Ramos (cell line): ENCODE results near the gene HIPK3.
"Not testable (repeated sequence)": the region's sequence is repeated elsewhere in the genome, so short reads cannot be mapped to it uniquely, and the experiment has no call there.

ENCODE experiments used
- in situ Hi-C: fragments of 300-500 bp; cut with MboI; formaldehyde crosslinking; loops from one replicate; pipeline ENCODE4 v1.14.3; 2022; ENCODE audit warnings: low sequenced_read_pairs; ENCODE audit not compliant: unreplicated experiment

The HIPK3 gene

DNA sequence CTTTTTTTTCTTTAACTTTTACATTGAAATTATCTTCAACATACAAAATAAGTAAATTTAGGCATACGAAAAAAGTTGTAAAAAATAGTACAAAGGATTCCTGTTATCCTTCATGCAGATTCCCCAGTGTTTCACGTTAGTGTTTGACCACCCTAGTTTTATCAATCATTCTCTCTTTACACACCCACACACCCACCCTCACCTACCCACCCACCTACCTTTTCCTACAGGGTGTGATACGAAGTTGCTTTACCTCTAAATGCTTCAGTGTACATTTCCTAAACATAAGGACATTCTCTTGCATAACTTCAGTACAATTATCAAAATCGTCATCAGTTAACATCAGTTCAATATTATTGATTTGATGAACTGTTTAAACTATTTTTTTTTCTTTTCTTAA is 37.0 kb downstream of the HIPK3 start:
- in situ Hi-C loops, result no loop called here

DNA sequence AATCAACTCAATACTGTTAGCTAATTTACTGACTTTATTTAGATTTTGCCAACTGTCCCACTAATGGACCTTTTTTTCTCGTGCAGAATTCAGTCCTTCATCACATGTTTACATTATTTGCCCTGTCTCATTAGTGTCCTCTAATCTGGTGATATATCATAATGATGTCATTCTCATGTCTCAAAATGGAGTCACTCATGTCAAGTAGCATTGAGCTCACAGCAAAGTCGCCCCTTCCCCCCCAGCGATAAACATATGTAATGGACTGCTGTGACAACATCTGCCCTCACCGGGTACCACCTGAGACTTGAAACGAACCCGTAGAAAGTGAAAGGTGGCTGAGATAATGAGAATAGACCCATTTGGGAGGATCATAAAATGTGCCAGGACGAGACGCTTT is 37.6 kb downstream of the HIPK3 start:
- in situ Hi-C loops, result no loop called here

DNA sequence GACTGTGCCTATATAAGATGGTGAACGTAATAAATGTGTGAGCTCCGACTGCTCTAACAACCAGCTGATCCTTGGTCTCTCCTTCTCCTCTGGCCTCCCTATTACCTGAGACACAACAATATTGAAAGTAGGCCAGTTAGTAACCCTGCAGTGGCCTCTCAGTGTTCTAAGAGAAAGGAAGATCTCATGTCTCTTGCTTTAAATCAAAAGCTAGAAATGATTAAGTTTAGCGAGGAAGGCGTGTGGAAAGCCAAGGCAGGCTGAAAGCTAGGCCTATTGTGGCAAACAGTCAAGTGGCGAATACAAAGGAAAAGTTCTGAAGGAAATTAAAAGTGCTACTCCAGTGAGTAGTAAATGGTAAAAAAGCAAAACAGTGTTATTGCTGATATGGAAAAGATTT is 39.5 kb downstream of the HIPK3 start:
- in situ Hi-C loops, result no loop called here

GRCh38 chr11:33303541-33303940 is 46.4 kb downstream of the HIPK3 start:
- in situ Hi-C loops, result no loop called here

GRCh38 chr11:33306821-33307220 is 49.6 kb downstream of the HIPK3 start:
- in situ Hi-C loops, result not testable (repeated sequence)

DNA sequence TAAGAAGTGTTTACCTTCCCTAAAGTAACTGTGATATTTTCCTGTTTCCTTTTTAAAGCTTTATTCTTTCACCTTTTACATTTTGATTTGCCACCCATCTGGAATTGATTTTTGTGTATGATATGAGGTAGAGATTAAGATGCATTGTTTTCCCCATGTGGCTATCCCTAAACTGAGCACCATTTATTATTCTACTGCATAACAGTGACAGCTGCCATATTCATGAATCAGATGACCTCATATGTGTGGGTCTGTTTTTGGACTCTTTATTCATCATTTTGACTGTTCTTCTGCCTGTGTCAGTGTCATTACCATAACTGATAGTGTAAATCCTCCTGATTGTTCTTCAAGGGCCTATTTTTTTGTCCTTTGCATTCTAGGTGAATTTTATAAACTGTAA is 50.8 kb downstream of the HIPK3 start:
- in situ Hi-C loops, result no loop called here

GRCh38 chr11:33309118-33309517 is 51.9 kb downstream of the HIPK3 start:
- in situ Hi-C loops, result no loop called here

GRCh38 chr11:33310720-33311500 is 53.7 kb downstream of the HIPK3 start:
- in situ Hi-C loops, result no loop called here

DNA sequence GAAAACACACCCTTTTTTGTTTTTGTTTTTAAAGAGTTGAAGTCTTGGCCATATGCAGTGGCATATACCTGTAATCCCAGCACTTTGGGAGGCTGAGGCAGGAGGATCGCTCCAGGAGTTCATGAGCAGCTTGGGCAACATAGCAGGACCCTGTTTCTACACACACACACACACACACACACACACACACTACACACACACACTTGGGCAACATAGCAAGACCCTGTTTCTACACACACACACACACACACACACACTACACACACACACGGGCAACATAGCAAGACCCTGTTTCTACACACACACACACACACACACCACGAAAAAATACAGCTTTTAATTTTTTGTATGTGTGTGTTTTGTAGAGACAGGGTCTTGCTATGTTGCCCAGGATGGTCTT is 54.5 kb downstream of the HIPK3 start:
- in situ Hi-C loops, result no loop called here

DNA sequence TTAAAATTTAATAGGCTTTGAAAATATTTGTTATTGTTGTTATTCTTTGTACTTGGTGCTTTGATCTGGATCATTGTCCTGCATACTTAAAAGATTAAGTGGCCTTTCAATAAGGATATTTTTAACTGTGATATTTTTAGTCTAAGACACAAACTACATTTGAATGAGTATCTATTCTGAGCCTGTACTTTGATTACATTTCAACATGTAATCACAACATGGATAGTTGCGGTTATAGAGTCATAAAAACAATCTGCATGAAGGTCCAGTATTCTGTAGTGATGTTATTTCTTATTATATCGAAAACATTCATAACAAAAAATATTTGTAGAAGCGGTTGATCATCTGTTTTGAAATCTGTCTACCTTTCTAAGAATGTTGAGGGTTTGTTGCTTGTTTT is 58.6 kb downstream of the HIPK3 start:
- in situ Hi-C loops, result no loop called here

- in situ Hi-C loops, result no loop called here
Observed at GRCh38 chr11:33317662-33318061, 60.5 kb downstream of the HIPK3 start.

DNA sequence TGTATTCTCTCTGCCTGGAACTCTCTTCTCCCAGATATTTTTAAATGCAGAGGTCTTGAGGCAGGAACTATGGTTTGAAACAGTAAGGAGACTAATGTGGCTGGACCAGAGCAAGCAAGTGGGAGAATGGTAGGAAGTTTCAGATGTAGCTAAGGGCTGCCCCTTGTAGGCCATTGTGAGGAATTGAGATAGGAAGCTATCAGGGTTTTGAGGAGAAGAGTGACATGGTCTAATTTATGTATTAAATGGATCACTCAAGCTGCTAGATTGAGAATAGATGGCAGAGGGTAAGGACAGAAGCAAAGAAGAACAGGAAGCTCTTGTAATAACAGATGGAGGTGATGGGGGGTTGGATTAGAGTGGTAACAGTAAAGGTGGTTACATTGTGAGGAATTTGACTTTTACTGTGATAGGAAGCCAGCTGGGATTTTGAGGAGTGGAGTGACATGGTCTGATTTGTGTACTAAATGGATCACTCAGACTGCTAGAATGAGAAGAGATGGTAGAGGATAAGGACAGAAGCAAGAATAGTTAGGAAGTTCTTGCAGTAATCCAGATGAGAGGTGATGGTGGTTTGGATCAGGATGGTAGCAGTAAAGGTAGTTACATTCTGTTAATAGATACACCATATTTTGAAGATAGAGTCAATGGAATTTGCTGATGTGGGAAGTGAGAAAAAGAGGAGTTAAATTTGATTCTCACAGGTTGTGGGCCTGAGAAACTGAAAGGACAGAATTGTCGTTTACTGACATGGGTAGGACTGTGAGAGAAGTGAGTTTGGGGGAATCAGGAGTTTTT is 63.0 kb downstream of the HIPK3 start:
- in situ Hi-C loops, result no loop called here

DNA sequence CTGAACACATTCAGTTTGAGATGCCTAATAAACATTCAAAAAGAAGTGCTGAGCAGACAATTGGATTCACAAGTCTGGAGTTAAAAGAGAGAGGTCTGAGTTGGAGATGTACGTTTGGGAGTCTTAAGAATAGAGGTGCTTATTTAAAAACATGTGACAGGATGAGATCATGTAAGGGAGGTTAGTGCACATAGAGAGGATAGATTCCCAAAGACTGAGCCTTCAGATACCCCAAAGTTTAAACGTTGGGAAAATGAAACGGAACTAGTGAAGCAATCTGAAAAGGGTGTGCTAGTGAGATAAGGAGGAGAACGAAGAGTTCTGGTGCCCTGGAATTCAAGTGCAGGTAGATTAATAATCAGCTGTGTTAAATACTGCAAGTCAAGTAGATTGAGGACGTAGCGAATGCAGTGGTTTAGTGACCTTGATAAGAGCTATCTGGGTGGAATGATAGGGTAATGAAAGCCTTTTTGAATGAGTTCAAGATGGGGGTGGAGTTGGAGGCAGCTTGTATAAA is 63.7 kb downstream of the HIPK3 start:
- in situ Hi-C loops, result no loop called here

DNA sequence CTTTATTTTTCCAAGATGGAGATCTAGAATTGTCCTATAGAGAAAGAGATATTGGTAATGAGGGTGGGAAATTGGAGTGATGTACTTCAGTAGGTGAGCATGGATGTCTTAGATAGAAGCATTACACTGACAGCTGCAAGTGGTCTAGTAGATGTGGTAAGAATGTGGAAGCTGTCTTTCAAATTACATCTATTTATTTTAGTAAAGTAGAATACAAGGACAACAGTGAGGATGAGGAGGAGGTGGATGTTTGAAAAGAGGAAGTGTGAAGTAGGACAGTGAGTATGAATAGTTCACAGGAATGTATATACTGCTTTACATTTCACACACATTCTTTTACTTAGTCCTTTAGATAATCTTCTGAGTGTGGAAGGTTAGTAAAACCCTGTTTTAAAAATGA is 64.2 kb downstream of the HIPK3 start:
- in situ Hi-C loops, result no loop called here

DNA sequence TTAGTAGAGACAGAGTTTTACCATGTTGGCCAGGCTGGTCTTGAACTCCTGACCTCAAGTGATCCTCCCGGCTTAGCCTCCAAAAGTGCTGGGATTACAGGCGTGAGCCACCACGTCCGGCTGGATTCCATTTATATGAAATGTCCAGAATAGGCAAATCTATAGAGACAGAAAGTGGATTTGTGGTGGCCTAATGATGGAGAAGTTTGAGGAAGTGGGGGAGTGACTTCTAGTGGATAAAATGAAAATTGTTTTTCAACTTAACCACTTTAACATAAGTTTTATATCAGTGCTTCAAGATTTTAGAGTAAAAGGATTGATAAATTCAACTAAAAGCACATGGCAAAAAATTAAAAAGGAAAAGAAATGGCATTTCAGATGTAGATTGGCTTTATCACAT is 66.2 kb downstream of the HIPK3 start:
- in situ Hi-C loops, result no loop called here

DNA sequence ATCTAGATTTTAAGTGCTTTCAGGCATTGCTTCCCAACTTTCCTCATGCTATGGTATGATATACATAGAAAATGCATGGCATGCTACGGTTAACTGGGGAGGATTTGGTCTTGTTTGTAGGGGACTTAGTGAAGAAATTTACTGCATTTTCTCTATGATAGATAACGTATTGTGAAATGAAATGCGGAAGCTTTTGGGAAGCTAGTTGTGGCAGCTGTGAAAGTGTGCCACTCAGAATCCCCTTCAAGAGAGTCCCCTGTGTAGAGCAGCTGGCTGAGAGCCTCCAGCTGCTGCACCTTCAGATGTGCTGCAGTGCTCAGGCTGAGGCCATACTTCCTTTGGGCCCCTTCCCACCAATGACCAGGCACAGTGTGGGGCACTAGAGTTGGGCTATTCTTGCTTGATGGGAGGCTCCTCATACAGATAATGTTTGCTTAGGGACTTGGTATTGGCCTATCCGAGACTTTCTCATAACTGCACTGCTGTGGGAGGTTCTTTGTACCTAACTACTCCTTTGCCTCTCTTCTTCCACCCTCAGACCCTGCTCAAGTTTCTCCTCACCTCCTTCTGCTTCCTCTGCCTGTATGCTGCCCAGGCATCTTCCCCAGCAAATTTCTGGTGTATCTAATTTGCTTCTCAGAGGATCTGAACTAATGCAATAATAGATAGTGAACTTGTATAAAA is 67.3 kb downstream of the HIPK3 start:
- in situ Hi-C loops, result no loop called here

DNA sequence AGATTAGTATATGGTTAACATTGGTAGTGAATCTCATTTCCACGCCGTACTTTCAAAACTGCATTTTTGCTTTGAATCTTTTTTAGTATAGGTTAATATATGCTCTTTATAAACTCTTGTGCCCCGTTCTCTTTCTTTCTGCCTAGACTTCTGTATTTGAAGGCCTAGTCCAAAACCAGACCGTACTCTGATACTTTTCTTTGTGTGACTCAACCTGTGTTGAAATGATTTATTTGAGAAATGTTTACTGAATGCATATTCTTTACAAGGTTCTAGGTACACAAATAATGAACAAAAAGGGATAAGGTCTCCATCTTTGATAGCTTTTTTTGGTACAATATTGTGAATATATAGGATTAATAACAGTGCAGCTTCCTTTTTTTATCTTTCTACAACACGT is 68.3 kb downstream of the HIPK3 start:
- in situ Hi-C loops, result loop anchor here (25.0 kb wide), 1 partner anchor 363 kb away; no protein-coding TSS in a partner anchor

GRCh38 chr11:33329705-33330329 is 72.6 kb downstream of the HIPK3 start:
- in situ Hi-C loops, result loop anchor here (25.0 kb wide), 1 partner anchor 368 kb away; no protein-coding TSS in a partner anchor

DNA sequence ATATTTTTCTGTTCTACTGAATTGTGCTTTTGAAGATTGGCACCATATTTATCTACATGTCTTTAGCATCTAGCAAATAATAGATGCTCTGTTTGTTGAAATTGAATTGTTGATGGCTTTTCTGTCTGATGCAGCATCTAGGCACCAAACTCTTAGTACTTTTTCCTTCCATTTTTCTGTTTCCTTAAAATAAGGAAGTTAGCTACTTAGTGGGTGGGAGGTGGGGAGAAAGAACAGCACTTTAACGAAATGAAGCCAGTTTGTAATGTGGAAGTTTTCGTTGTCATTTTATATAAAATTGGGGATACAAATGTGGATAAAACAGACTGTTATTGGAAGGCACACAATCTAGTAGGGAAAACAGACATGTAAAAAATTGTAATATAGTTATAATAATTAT is 76.6 kb downstream of the HIPK3 start:
- in situ Hi-C loops, result loop anchor here (25.0 kb wide), 1 partner anchor 372 kb away; no protein-coding TSS in a partner anchor

DNA sequence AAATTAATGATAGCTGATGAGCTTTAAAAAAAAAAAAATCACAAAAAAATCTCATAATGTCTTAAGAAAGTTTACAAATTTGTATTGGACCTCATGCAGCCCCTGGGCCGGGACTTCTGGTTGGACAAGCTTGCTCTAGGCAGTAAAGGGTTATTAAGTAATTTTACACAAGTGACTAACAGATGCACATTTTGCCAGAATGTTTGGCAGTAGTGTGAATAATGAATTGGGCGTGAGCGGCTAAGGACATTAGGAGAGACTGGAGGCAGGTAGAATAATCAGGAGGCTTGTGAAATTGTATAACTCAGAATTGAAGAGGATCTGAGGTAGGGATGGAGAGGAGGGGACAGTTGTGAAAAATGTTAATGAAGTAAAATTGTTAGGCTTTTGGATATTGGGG is 77.4 kb downstream of the HIPK3 start:
- in situ Hi-C loops, result loop anchor here (25.0 kb wide), 1 partner anchor 372 kb away; no protein-coding TSS in a partner anchor
